Measurements from ENCODE around the gene TMPRSS12.
"Not testable (repeated sequence)": the region's sequence is repeated elsewhere in the genome, so short reads cannot be mapped to it uniquely, and the experiment has no call there.

DNA sequence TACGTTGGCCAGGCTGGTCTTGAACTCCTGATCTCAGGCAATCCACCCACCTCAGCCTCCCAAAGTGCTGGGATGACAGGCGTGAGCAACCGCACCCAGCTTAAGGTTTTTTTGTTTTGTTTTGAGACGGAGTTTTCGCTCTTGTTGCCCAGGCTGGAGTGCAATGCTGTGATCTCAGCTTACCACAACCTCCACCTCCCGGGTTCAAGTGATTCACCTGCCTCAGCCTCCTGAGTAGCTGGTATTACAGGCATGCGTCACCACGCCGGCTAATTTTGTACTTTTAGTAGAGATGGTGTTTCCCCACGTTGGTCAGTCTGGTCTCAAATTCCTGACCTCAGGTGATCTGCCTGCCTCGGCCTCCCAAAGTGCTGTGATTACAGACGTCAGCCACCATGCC, 87.8 kb downstream of the TMPRSS12 start:
- not testable (repeated sequence) for TF ChIP-seq TEAD1 (CRISPR knock-in tag; IDR thresholded peaks at IDR 0.05); SIN3A (IDR thresholded peaks at IDR 0.05; ENCODE audit: borderline replicate concordance in 2 of 2, control insufficient read depth in 1 of 2, low read depth in 2 of 2, low read length in 2 of 2); IRF2 (CRISPR knock-in tag; IDR thresholded peaks at IDR 0.05); CREB3L1 (IDR thresholded peaks at IDR 0.05; ENCODE audit: borderline replicate concordance, low read depth); E2F5 (CRISPR knock-in tag; IDR thresholded peaks at IDR 0.05); CHD2 (IDR thresholded peaks at IDR 0.05; ENCODE audit: low read depth, low read length); SRSF1 (IDR thresholded peaks at IDR 0.05; ENCODE audit: low read depth, low read length); GABPB1 (CRISPR knock-in tag; IDR thresholded peaks at IDR 0.05); SMC3 (conservative IDR thresholded peaks at IDR 0.05; ENCODE audit: insufficient read depth, low read depth, low read length); SP1 (CRISPR knock-in tag; IDR thresholded peaks at IDR 0.05)
- TF ChIP-seq, protein P1, sequence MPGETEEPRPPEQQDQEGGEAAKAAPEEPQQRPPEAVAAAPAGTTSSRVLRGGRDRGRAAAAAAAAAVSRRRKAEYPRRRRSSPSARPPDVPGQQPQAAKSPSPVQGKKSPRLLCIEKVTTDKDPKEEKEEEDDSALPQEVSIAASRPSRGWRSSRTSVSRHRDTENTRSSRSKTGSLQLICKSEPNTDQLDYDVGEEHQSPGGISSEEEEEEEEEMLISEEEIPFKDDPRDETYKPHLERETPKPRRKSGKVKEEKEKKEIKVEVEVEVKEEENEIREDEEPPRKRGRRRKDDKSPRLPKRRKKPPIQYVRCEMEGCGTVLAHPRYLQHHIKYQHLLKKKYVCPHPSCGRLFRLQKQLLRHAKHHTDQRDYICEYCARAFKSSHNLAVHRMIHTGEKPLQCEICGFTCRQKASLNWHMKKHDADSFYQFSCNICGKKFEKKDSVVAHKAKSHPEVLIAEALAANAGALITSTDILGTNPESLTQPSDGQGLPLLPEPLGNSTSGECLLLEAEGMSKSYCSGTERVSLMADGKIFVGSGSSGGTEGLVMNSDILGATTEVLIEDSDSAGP (CRISPR knock-in tag; IDR thresholded peaks at IDR 0.05), result not testable (repeated sequence)
- TF ChIP-seq, protein P2, sequence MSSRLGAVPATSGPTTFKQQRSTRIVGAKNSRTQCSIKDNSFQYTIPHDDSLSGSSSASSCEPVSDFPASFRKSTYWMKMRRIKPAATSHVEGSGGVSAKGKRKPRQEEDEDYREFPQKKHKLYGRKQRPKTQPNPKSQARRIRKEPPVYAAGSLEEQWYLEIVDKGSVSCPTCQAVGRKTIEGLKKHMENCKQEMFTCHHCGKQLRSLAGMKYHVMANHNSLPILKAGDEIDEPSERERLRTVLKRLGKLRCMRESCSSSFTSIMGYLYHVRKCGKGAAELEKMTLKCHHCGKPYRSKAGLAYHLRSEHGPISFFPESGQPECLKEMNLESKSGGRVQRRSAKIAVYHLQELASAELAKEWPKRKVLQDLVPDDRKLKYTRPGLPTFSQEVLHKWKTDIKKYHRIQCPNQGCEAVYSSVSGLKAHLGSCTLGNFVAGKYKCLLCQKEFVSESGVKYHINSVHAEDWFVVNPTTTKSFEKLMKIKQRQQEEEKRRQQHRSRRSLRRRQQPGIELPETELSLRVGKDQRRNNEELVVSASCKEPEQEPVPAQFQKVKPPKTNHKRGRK (tag; IDR thresholded peaks at IDR 0.05), result not testable (repeated sequence)
